Measurements from ENCODE around the gene DONSON.

- no peak for TF ChIP-seq CTCF (IDR thresholded peaks at IDR 0.05 in 2 of 3, conservative IDR thresholded peaks at IDR 0.05 in 1 of 3; ENCODE audit: insufficient read depth in 2 of 3, low read depth in 1 of 3, low read length in 3 of 3)
- TF ChIP-seq HOMEZ (CRISPR knock-in tag; IDR thresholded peaks at IDR 0.05), result no peak
- TF ChIP-seq TEAD4 (IDR thresholded peaks at IDR 0.05; ENCODE audit: low read length), result no peak
- no peak for TF ChIP-seq TEAD4 (CRISPR knock-in tag; IDR thresholded peaks at IDR 0.05; ENCODE audit: borderline replicate concordance)
- TF ChIP-seq JUN (IDR thresholded peaks at IDR 0.05; ENCODE audit: borderline replicate concordance, low read depth, low read length), result no peak
- TF ChIP-seq JUN (CRISPR knock-in tag; IDR thresholded peaks at IDR 0.05; ENCODE audit: borderline replicate concordance), result no peak
- no peak for TF ChIP-seq ZNF224 (CRISPR knock-in tag; IDR thresholded peaks at IDR 0.05)
- TF ChIP-seq SRSF9 (IDR thresholded peaks at IDR 0.05; ENCODE audit: borderline replicate concordance, low read depth, low read length), result no peak
- no peak for TF ChIP-seq BCLAF1 (IDR thresholded peaks at IDR 0.05; ENCODE audit: borderline replicate concordance in 1 of 2, control insufficient read depth in 1 of 2, low read depth in 2 of 2, low read length in 1 of 2)
- TF ChIP-seq ZNF583 (CRISPR knock-in tag; IDR thresholded peaks at IDR 0.05), result no peak
- TF ChIP-seq GABPA (tag; conservative IDR thresholded peaks at IDR 0.05; ENCODE audit: low read depth), result no peak
- TF ChIP-seq SIRT6 (IDR thresholded peaks at IDR 0.05; ENCODE audit: low read depth, low read length), result no peak
- TF ChIP-seq KLF1 (tag; IDR thresholded peaks at IDR 0.05), result no peak
- no peak for TF ChIP-seq RFX7 (CRISPR knock-in tag; IDR thresholded peaks at IDR 0.05)
- TF ChIP-seq POLR2AphosphoS5 (IDR thresholded peaks at IDR 0.05; ENCODE audit: control insufficient read depth, insufficient read depth, low read depth, low read length), result no peak; the same call in none of the 2 replicates
- TF ChIP-seq CREB1 (IDR thresholded peaks at IDR 0.05), result no peak
- no peak for TF ChIP-seq CREB1 (CRISPR knock-in tag; IDR thresholded peaks at IDR 0.05)
Observed at GRCh38 chr21:33550772-33551660, 37.5 kb downstream of the DONSON start.
